HepG2 (cell line): ENCODE data around the gene DUSP15. TPM values are rescaled to one million over a fixed set of nuclear protein-coding genes. Genes with fewer than 3 reads are reported as not detected.

Experiments
- ATAC-seq: fragments of 200-7000 bp; cut with Tn5 transposase; 3 replicates; pipeline ENCODE4 v1.9.1; 2020; ENCODE audit warnings: mild to moderate bottlenecking, moderate library complexity
- BruUV-seq: library from RNA; stranded (reverse); fragments of 400-500 nt; replicated peaks from 2 replicates; lab custom pipeline; 2021; lab: Mats Ljungman, UMichigan
- CTCF ChIA-PET: fragments of 300-600 bp; formaldehyde crosslinking; extraction: SDS; loops from one replicate; lab custom pipeline; 2021; ENCODE audit warnings: low total read pairs, inconsistent platforms, low intra/inter-chr PET ratio; lab: Yijun Ruan, JAX
- POLR2A ChIA-PET: fragments of 350-600 bp; sonication (Branson Sonifier 250); formaldehyde crosslinking; loops from one replicate; lab custom pipeline; 2020; ENCODE audit warnings: antibody characterized with exemption, inconsistent platforms; lab: Yijun Ruan, JAX
- DNase-seq: peaks from one replicate; pipeline ENCODE4 v3.0.0-alpha.2; 2015; ENCODE audit warnings: low spot score
- FAIRE-seq: peaks from 3 replicates; lab custom pipeline; 2011; peaks lifted over from hg19 to GRCh38; lab: Jason Lieb, UNC
- H2AFZ ChIP-seq: one replicate; pipeline ENCODE4 v1.6.1; 2011; ENCODE audit warnings: low read length, inconsistent platforms
- H3K27ac ChIP-seq: fragments of 300-600 bp; 3 replicates; pipeline ENCODE4 v1.8.0; 2011; ENCODE audit warnings: mixed run types, mild to moderate bottlenecking, mixed read lengths, low read length, inconsistent platforms; ENCODE audit not compliant: insufficient read depth; ENCODE audit errors: extremely low read length
- H3K27me3 ChIP-seq, 2 experiments: fragments of 200-600 bp in 1 of 2; 2 replicates in 1 of 2; 3 replicates in 1 of 2; pipeline versions ENCODE4 v1.6.0 to v1.8.0; 2011; ENCODE audit warnings: low read length in 2 of 2, mild to moderate bottlenecking in 2 of 2, moderate library complexity in 2 of 2, inconsistent platforms in 1 of 2; ENCODE audit not compliant: insufficient read depth in 2 of 2, control insufficient read depth in 1 of 2
- H3K36me3 ChIP-seq, 2 experiments: fragments of 200-600 bp in 1 of 2; replicated peaks in 1 of 2; 2 replicates in 1 of 2; 3 replicates in 1 of 2; pipeline versions ENCODE4 v1.5.1 to v1.8.0; 2011; ENCODE audit warnings: low read length in 2 of 2, inconsistent platforms in 1 of 2; ENCODE audit not compliant: insufficient read depth in 2 of 2, control insufficient read depth in 1 of 2
- H3K4me1 ChIP-seq: 2 replicates; pipeline ENCODE4 v1.5.1; 2012; ENCODE audit warnings: low read length, inconsistent platforms; ENCODE audit not compliant: insufficient read depth
- H3K4me2 ChIP-seq: 2 replicates; pipeline ENCODE4 v1.6.0; 2011; ENCODE audit warnings: low read depth, low read length, inconsistent platforms
- H3K4me3 ChIP-seq, 3 experiments: fragments of 200-600 bp in 1 of 3; sonication (generic), shearing (Covaris generic) in 1 of 3; replicated peaks in 1 of 3; 2 replicates each; pipeline ENCODE4 v1.5.1; 2011 to 2016; ENCODE audit warnings: low read length in 3 of 3, inconsistent platforms in 2 of 3, low read depth in 2 of 3, mild to moderate bottlenecking in 2 of 3, control low read depth in 1 of 3, mixed read lengths in 1 of 3; ENCODE audit not compliant: insufficient read depth in 1 of 3
- H3K79me2 ChIP-seq: one replicate; pipeline ENCODE4 v1.6.1; 2011; ENCODE audit warnings: low read length, inconsistent platforms; ENCODE audit not compliant: insufficient read depth
- H3K9ac ChIP-seq: 2 replicates; pipeline ENCODE4 v1.6.0; 2011; ENCODE audit warnings: mild to moderate bottlenecking, low read depth, low read length, inconsistent platforms; ENCODE audit not compliant: insufficient read depth
- H3K9me3 ChIP-seq: 2 replicates; pipeline ENCODE4 v1.5.1; 2012; ENCODE audit warnings: mild to moderate bottlenecking, low read length
- H4K20me1 ChIP-seq: 2 replicates; pipeline ENCODE4 v1.6.0; 2011; ENCODE audit warnings: inconsistent platforms, mild to moderate bottlenecking, low read length, moderate library complexity; ENCODE audit not compliant: insufficient read depth
- CREM ChIP-seq, 2 experiments: sonication (generic) in 1 of 2; formaldehyde crosslinking in 1 of 2; IDR thresholded peaks; 2 replicates each; pipeline versions ENCODE4 v1.4.0 to v1.6.1; 2016 to 2020; ENCODE audit warnings: antibody characterized with exemption in 1 of 2, mild to moderate bottlenecking in 1 of 2, missing genetic modification reagents in 1 of 2
- FOXO1 ChIP-seq: sonication (generic); formaldehyde crosslinking; IDR thresholded peaks from 2 replicates; pipeline ENCODE4 v1.4.0; 2020; ENCODE audit warnings: missing genetic modification reagents
- HDAC1 ChIP-seq: sonication (generic); formaldehyde crosslinking; IDR thresholded peaks from 2 replicates; pipeline ENCODE4 v1.5.1; 2020; ENCODE audit warnings: mild to moderate bottlenecking, missing genetic modification reagents
- KDM4B ChIP-seq: sonication (generic); formaldehyde crosslinking; IDR thresholded peaks from 2 replicates; pipeline ENCODE4 v1.4.0; 2020; ENCODE audit warnings: missing genetic modification reagents
- NFIB ChIP-seq: sonication (generic); formaldehyde crosslinking; IDR thresholded peaks from 2 replicates; pipeline ENCODE4 v1.9.0; 2021; ENCODE audit warnings: missing genetic modification reagents, mild to moderate bottlenecking, borderline replicate concordance
- NFYB ChIP-seq: sonication (generic); formaldehyde crosslinking; IDR thresholded peaks from 2 replicates; pipeline ENCODE4 v1.4.0; 2020; ENCODE audit warnings: missing genetic modification reagents
- PPARG ChIP-seq: conservative IDR thresholded peaks from 2 replicates; pipeline ENCODE4 v1.6.1; 2016; ENCODE audit warnings: missing biosample characterization, missing genetic modification reagents
- PTBP1 ChIP-seq: fragments of 200-400 bp; formaldehyde crosslinking; IDR thresholded peaks from 2 replicates; pipeline ENCODE4 v1.6.1; 2018; ENCODE audit warnings: low read length, low read depth; ENCODE audit not compliant: poor library complexity, severe bottlenecking
- TEAD3 ChIP-seq: optimal IDR thresholded peaks from 2 replicates; pipeline ENCODE3; 2016; ENCODE audit warnings: borderline replicate concordance
- ZNF225 ChIP-seq: sonication (generic); formaldehyde crosslinking; IDR thresholded peaks from 2 replicates; pipeline ENCODE4 v1.4.0; 2020; ENCODE audit warnings: mild to moderate bottlenecking, missing genetic modification reagents
- ZNF263 ChIP-seq: sonication (generic); formaldehyde crosslinking; IDR thresholded peaks from 2 replicates; pipeline ENCODE4 v1.4.0; 2020; ENCODE audit warnings: missing genetic modification reagents
- ZNF598 ChIP-seq: sonication (generic); formaldehyde crosslinking; IDR thresholded peaks from 2 replicates; pipeline ENCODE4 v1.5.1; 2020; ENCODE audit warnings: mild to moderate bottlenecking, missing genetic modification reagents, borderline replicate concordance
- ZNF629 ChIP-seq: sonication (generic); formaldehyde crosslinking; conservative IDR thresholded peaks from 2 replicates; pipeline ENCODE4 v1.5.0; 2020; ENCODE audit warnings: missing genetic modification reagents
- ZNF776 ChIP-seq: sonication (generic); formaldehyde crosslinking; IDR thresholded peaks from 2 replicates; pipeline ENCODE4 v1.4.0; 2020; ENCODE audit warnings: mild to moderate bottlenecking, missing genetic modification reagents
- ZNF782 ChIP-seq: sonication (generic); formaldehyde crosslinking; IDR thresholded peaks from 2 replicates; pipeline ENCODE4 v1.4.0; 2020; ENCODE audit warnings: missing genetic modification reagents, mild to moderate bottlenecking, borderline replicate concordance
- ZNF790 ChIP-seq: sonication (generic); formaldehyde crosslinking; IDR thresholded peaks from 2 replicates; pipeline ENCODE4 v1.8.0; 2022; ENCODE audit warnings: missing genetic modification reagents, mild to moderate bottlenecking, borderline replicate concordance
- ZNF792 ChIP-seq: IDR thresholded peaks from 2 replicates; pipeline ENCODE4 v1.6.1; 2016
- ZSCAN22 ChIP-seq: sonication (generic); formaldehyde crosslinking; IDR thresholded peaks from 2 replicates; pipeline ENCODE4 v1.4.0; 2020; ENCODE audit warnings: mild to moderate bottlenecking, missing genetic modification reagents
- WGBS: methylation state at CpG from one replicate; pipeline ENCODE4 v1.1.6; 2017; ENCODE audit warnings: low lambda C conversion rate; 5-methylcytosine and 5-hydroxymethylcytosine counted together
- in situ Hi-C: cut with HindIII; loops from 2 replicates; pipeline ENCODE4 v1.10.0; 2017; ENCODE audit warnings: low pct_unique_long_range_greater_than_20kb; ENCODE audit not compliant: extremely low pct_ligation_motif_present
- intact Hi-C: fragments of 100-400 bp; cut with micrococcal nuclease; formaldehyde crosslinking; loops from one replicate; pipeline ENCODE4 v1.10.0; 2022; ENCODE audit not compliant: unreplicated experiment
- polyA plus RNA-seq, 8 experiments: library from polyadenylated mRNA; depleted of rRNA in 3 of 8; stranded (reverse) in 7 of 8; unstranded in 1 of 8; fragments of >200 nt; fragmentation: Illumina TruSeq in 4 of 8; extraction: Trizol in 4 of 8; gene quantifications; 2 replicates each; pipeline versions ENCODE4 v1.2.1 to v1.2.3, GENCODE V29; 2011 to 2016; ENCODE audit warnings: low read depth in 4 of 8, missing spikeins in 1 of 8, mixed read lengths in 1 of 8; ENCODE audit not compliant: insufficient read depth in 1 of 8
- total RNA-seq, 5 experiments: library from RNA; depleted of rRNA; stranded (reverse); fragments of >200 nt; fragmentation: Illumina TruSeq; extraction: Trizol; gene quantifications; 2 replicates each; pipeline ENCODE4 v1.2.3, GENCODE V29; 2016; ENCODE audit warnings: low read depth in 1 of 5
- TF ChIP-seq, protein P1 (sequence below): sonication (generic); formaldehyde crosslinking; IDR thresholded peaks from 2 replicates; pipeline ENCODE4 v1.5.1; 2020; ENCODE audit warnings: mild to moderate bottlenecking, missing genetic modification reagents, borderline replicate concordance

The DUSP15 gene
- total and polyA plus RNA-seq, 2 of the 13 experiments (the other 11 are each of a cell fraction or from before 2014, with no cell fraction given): 0.17 to 0.93 TPM

DNA sequence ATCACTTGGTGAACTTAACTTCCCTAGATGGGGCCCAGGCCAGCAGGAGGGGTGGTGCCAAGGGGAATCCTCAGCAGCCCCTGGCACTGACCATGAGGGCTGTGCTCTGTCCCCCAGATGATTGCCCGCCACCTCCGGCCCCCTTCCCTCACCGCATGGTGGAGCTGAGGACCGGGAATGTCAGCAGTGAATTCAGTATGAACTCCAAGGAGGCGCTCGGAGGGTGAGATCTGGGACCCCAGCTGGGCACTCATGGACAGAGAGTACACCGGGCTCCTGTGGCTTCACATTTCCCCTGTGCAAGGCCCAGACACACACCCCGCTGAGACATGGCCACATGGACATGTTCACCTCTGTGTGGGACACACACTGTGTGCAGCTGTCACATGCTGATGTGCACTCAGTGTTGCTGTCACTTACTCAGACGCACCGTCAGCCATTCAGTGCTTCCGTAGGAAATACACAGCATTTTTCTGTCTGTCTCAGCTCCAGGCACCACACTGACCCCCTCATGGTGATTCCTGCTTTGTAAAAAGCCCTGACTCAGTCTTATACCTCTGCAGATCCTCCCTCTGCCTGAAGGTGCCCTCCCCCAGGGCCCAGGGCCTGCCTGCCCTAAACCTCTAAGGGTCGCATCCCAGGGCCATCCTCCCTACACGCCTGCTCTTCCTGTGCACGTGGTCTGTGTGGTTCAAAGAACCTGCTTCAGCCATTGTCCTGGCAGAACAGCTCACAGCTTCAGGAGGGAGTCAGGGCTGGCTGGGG is 46.8 kb downstream of the DUSP15 start:
- TF ChIP-seq ZNF792 (CRISPR knock-in tag) (no peak), FOXO1 (CRISPR knock-in tag) (no peak), CREM (IDR thresholded peaks at IDR 0.05) (no peak), CREM (CRISPR knock-in tag; IDR thresholded peaks at IDR 0.05) (no peak), KDM4B (no peak), PPARG (CRISPR knock-in tag) (no peak), PTBP1 (no peak), ZSCAN22 (CRISPR knock-in tag) (no peak), ZNF782 (0 out of 2 replicates have a peak, but pooled peaks have one; percentile 15), ZNF776 (CRISPR knock-in tag) (0 out of 2 replicates have a peak, but pooled peaks have one; percentile 2), ZNF629 (CRISPR knock-in tag) (no peak), ZNF598 (CRISPR knock-in tag) (0 out of 2 replicates have a peak, but pooled peaks have one; percentile 0), ZNF225 (0 out of 2 replicates have a peak, but pooled peaks have one; percentile 15), ZNF790 (CRISPR knock-in tag) (no peak), TEAD3 (CRISPR knock-in tag) (no peak), ZNF263 (CRISPR knock-in tag) (peak; percentile 86), NFYB (no peak), NFIB (0 out of 2 replicates have a peak, but pooled peaks have one; percentile 40), HDAC1 (no peak)
- TF ChIP-seq, protein P1, sequence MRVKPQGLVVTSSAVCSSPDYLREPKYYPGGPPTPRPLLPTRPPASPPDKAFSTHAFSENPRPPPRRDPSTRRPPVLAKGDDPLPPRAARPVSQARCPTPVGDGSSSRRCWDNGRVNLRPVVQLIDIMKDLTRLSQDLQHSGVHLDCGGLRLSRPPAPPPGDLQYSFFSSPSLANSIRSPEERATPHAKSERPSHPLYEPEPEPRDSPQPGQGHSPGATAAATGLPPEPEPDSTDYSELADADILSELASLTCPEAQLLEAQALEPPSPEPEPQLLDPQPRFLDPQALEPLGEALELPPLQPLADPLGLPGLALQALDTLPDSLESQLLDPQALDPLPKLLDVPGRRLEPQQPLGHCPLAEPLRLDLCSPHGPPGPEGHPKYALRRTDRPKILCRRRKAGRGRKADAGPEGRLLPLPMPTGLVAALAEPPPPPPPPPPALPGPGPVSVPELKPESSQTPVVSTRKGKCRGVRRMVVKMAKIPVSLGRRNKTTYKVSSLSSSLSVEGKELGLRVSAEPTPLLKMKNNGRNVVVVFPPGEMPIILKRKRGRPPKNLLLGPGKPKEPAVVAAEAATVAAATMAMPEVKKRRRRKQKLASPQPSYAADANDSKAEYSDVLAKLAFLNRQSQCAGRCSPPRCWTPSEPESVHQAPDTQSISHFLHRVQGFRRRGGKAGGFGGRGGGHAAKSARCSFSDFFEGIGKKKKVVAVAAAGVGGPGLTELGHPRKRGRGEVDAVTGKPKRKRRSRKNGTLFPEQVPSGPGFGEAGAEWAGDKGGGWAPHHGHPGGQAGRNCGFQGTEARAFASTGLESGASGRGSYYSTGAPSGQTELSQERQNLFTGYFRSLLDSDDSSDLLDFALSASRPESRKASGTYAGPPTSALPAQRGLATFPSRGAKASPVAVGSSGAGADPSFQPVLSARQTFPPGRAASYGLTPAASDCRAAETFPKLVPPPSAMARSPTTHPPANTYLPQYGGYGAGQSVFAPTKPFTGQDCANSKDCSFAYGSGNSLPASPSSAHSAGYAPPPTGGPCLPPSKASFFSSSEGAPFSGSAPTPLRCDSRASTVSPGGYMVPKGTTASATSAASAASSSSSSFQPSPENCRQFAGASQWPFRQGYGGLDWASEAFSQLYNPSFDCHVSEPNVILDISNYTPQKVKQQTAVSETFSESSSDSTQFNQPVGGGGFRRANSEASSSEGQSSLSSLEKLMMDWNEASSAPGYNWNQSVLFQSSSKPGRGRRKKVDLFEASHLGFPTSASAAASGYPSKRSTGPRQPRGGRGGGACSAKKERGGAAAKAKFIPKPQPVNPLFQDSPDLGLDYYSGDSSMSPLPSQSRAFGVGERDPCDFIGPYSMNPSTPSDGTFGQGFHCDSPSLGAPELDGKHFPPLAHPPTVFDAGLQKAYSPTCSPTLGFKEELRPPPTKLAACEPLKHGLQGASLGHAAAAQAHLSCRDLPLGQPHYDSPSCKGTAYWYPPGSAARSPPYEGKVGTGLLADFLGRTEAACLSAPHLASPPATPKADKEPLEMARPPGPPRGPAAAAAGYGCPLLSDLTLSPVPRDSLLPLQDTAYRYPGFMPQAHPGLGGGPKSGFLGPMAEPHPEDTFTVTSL: no peak
- in situ Hi-C loops: loop anchor here (5.0 to 10.0 kb wide), 2 partner anchors 209 to 271 kb away; no protein-coding TSS in a partner anchor
- H3K4me2 ChIP-seq: no peak overlapping the region
- CTCF ChIA-PET: interaction anchor here (1.4 to 4.8 kb wide), 6 partner anchors 10 to 268 kb away, joined by 7 to 70 read pairs (median 9); partner anchors contain the start of genes FOXS1 and PDRG1
- H2AFZ ChIP-seq: no peak overlapping the region
- no peak overlapping the region for H3K9ac ChIP-seq
- no peaks in the 10 kb centered on the region for H3K79me2 ChIP-seq
- no peaks in the 10 kb centered on the region for H3K9me3 ChIP-seq
- intact Hi-C loops: loop anchor here (1.0 to 10.0 kb wide), 2 partner anchors 131 to 208 kb away; partner anchors contain the start of gene PDRG1
- no peaks in the 10 kb centered on the region for H4K20me1 ChIP-seq
- 27% methylated on average over 12 of the region's 14 CpGs for WGBS
- no peak for DNase-seq
- H3K27me3 ChIP-seq: peaks cover 12 to 67% of the 10 kb centered on the region in 2 experiments
- 0 out of 2 replicates have a peak, but pooled peaks cover 7% of the 10 kb centered on the region for H3K4me1 ChIP-seq
- peak; percentile 11 for ATAC-seq
- H3K27ac ChIP-seq: no peak overlapping the region
- no peak overlapping the region for H3K4me3 ChIP-seq
- POLR2A ChIA-PET: interaction anchor here (0.9 kb wide), 1 partner anchor 128 kb away, joined by 4 read pairs; the partner anchor contains the start of gene PDRG1
- no peaks in the 10 kb centered on the region for H3K36me3 ChIP-seq
- no peak for FAIRE-seq
- no TSS peak for BruUV-seq
